Body of pancreas (tissue), 4 donors: ENCODE results near the gene CNOT6.

ENCODE experiments used
- CTCF ChIP-seq, 7 experiments: fragments of 450-650 bp in 4 of 7; fragments of 200-600 bp in 3 of 7; sonication (generic) in 3 of 7; IDR thresholded peaks; one replicate each; pipeline ENCODE4 v1.5.1; 2016 to 2019; ENCODE audit warnings: antibody characterized with exemption in 7 of 7
- POLR2A ChIP-seq, 3 donors: fragments of 450-650 bp; IDR thresholded peaks; one replicate each; pipeline ENCODE4 v1.6.1; 2016; ENCODE audit warnings: antibody characterized with exemption in 3 of 3, mild to moderate bottlenecking in 2 of 3

- no peak for TF ChIP-seq CTCF (IDR thresholded peaks at IDR 0.05)
- TF ChIP-seq POLR2A (IDR thresholded peaks at IDR 0.05): no peak
Measured at GRCh38 chr5:180467028-180467975, 26.9 kb upstream of the CNOT6 start.
